Spleen (tissue), 7 donors: ENCODE results near the gene CDC42BPB.

Experiments
- POLR2A ChIP-seq, 3 donors: fragments of 450-650 bp; IDR thresholded peaks; one replicate each; pipeline ENCODE4 v1.5.1; 2017; ENCODE audit warnings: antibody characterized with exemption in 3 of 3, mild to moderate bottlenecking in 1 of 3
- TF ChIP-seq, protein P1 (sequence below), 11 experiments: fragments of 200-600 bp in 7 of 11; fragments of 450-650 bp in 4 of 11; sonication (generic) in 4 of 11; IDR thresholded peaks in 8 of 11; conservative IDR thresholded peaks in 3 of 11; 1 replicate in 7 of 11; 2 replicates in 4 of 11; pipeline versions ENCODE4 v1.4.0 to v1.8.0; 2016 to 2021; ENCODE audit warnings: antibody characterized with exemption in 11 of 11, inconsistent platforms in 4 of 11, mild to moderate bottlenecking in 1 of 11
- donor health status: DM: no; HTN: no; CAD: no; lungs with moderate emphysema.
- donor health status: DM: no; HTN: no; CAD: no.
- donor health status: DM: no; HTN: no; CAD: no.

DNA sequence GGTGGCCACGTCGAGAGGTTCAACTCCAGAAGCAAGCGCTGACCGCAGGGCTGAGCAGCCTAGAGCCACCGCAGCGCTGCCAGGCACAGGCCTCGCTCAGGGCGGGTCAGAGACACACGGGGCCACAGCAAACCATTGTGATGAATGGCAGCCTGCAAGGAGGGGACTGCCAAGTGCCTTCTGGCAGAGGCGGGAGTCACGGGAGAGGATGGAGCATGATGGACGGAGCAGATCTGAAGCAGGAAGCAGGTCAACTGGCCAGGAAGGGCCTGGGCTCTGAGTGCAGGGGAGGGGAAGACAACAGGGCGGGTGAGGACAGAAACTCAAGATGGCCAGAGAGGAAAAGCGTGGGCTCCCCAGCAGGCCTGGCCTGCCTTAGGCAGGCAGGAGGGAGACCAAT is 49.8 kb downstream of the CDC42BPB start:
- TF ChIP-seq, protein P1, sequence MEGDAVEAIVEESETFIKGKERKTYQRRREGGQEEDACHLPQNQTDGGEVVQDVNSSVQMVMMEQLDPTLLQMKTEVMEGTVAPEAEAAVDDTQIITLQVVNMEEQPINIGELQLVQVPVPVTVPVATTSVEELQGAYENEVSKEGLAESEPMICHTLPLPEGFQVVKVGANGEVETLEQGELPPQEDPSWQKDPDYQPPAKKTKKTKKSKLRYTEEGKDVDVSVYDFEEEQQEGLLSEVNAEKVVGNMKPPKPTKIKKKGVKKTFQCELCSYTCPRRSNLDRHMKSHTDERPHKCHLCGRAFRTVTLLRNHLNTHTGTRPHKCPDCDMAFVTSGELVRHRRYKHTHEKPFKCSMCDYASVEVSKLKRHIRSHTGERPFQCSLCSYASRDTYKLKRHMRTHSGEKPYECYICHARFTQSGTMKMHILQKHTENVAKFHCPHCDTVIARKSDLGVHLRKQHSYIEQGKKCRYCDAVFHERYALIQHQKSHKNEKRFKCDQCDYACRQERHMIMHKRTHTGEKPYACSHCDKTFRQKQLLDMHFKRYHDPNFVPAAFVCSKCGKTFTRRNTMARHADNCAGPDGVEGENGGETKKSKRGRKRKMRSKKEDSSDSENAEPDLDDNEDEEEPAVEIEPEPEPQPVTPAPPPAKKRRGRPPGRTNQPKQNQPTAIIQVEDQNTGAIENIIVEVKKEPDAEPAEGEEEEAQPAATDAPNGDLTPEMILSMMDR (IDR thresholded peaks at IDR 0.05 in 8 of 11, conservative IDR thresholded peaks at IDR 0.05 in 3 of 11), result no peak
- no peak for TF ChIP-seq POLR2A (IDR thresholded peaks at IDR 0.05)
